HL-60/S4 treated with phorbol 12-myristate 13-acetate at 8.2 ng/mL for 4 days and 3 days (cell line): Measurements from ENCODE around the gene SEMA3C.

Experiments
- in situ Hi-C: fragments of 300-500 bp; cut with MboI; formaldehyde crosslinking; loops from 2 replicates; pipeline ENCODE4 v1.15.0; 2022; ENCODE audit warnings: low sequenced_read_pairs

Gene SEMA3C

GRCh38 chr7:80711531-80711930 lies 207.3 kb downstream of the SEMA3C start:
- in situ Hi-C loops: loop anchor here (25.0 kb wide), 1 partner anchor 751 kb away; no protein-coding TSS in a partner anchor

DNA sequence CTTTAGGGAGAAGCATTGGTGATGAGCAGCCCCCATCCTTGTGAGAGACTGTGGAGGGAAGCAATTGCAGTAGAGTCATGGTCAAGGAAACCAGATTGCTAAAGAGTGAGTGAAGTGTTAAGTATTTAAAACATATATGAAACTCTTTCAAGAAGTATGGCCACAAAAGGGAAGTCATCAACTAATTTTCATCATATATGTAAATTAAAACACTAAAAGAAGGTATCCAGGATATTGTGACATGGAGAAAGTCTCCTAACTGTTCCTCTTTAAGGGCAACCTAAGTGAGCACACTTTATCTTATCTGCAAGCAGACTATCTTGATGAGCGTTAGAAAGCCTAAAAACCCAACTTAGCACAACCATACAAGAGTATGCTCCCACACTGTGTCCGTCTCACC lies 210.7 kb downstream of the SEMA3C start:
- in situ Hi-C loops: loop anchor here (25.0 kb wide), 1 partner anchor 754 kb away; no protein-coding TSS in a partner anchor

DNA sequence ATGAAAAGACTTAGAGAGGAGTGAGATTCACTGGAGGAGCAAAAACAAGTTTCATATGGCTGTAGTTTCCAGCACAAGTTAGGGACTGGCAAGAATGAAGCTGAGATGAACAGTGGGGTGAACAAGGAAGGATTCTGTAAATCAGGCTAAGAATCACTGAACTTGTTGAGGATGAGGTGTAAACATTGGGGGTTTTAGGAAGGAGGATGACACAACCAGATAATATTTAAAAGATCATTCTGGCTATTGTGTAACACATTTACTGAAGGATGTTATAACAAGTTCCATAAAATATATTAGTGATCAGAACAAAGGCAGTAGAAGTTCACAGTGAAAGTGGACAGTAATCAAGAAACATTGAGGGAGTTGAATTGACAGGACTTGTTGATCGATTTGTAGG lies 211.5 kb downstream of the SEMA3C start:
- in situ Hi-C loops: loop anchor here (25.0 kb wide), 1 partner anchor 755 kb away; no protein-coding TSS in a partner anchor

- in situ Hi-C loops: loop anchor here (25.0 kb wide), 1 partner anchor 757 kb away; no protein-coding TSS in a partner anchor
Measured at GRCh38 chr7:80705130-80705781, 213.6 kb downstream of the SEMA3C start.

GRCh38 chr7:80703272-80703671 lies 215.6 kb downstream of the SEMA3C start:
- in situ Hi-C loops: loop anchor here (25.0 kb wide), 1 partner anchor 759 kb away; no protein-coding TSS in a partner anchor

- in situ Hi-C loops: loop anchor here (25.0 kb wide), 1 partner anchor 763 kb away; no protein-coding TSS in a partner anchor
Measured at GRCh38 chr7:80699721-80700256, 219.1 kb downstream of the SEMA3C start.

DNA sequence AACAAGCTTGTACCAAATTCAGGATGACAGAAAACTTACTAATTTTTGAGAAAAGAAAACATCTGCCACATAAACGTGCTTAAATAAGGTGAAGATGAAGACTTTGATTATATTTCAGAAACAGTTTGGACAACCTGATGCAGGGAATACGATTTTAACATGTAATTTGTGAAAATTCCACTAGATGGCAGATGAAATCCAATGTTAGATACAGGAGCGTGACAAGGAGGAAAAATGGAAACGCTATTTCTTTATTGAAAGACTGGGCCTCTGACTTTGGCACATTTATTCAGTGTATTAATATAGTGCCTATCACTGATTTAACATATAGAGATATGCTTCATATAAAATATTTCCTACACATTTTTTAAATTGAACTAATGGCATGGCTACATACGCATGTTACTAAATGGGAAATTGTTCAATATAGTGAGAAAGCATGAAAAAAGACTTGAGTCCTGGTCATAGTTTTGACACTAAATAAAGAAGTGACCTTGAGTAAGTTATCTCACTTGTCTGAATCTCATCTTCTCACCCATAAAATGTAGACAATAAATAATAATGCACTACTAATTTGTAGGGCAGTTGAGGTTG lies 219.7 kb downstream of the SEMA3C start:
- in situ Hi-C loops: no loop called here
